A673 (cell line): ENCODE measurements around the gene TLX1. TPM values are rescaled to one million over a fixed set of nuclear protein-coding genes. Genes with fewer than 3 reads are reported as not detected.

Source experiments
- BruUV-seq: library from RNA; stranded (reverse); fragments of 400-500 nt; replicated peaks from 2 replicates; lab custom pipeline; 2021; lab: Mats Ljungman, UMichigan
- CTCF ChIA-PET: fragments of 300-600 bp; sonication (Branson Sonifier 250); formaldehyde crosslinking; loops from one replicate; lab custom pipeline; 2022; ENCODE audit warnings: antibody characterized with exemption; lab: Charles Lee
- POLR2A ChIA-PET: fragments of 300-600 bp; sonication (Branson Sonifier 250); formaldehyde crosslinking; loops from one replicate; lab custom pipeline; 2022; ENCODE audit warnings: antibody characterized with exemption; ENCODE audit not compliant: low non-redundant PET; lab: Charles Lee
- DNase-seq: peaks from one replicate; pipeline ENCODE4 v3.0.0-alpha.2; 2015; ENCODE audit warnings: low spot score
- H3K27ac ChIP-seq: fragments of 200-600 bp; sonication (generic); 2 replicates; pipeline ENCODE4 v1.5.1; 2016; ENCODE audit warnings: mixed run types, low read depth, mild to moderate bottlenecking, mixed read lengths, antibody characterized with exemption, low read length; ENCODE audit not compliant: poor library complexity, severe bottlenecking
- H3K27me3 ChIP-seq: fragments of 200-600 bp; sonication (generic); replicated peaks from 2 replicates; pipeline ENCODE4 v1.6.1; 2017; ENCODE audit warnings: mixed run types, low read depth, mild to moderate bottlenecking, mixed read lengths, antibody characterized with exemption, low read length; ENCODE audit not compliant: insufficient read depth, poor library complexity
- H3K36me3 ChIP-seq: fragments of 200-600 bp; sonication (generic); 2 replicates; pipeline ENCODE4 v1.6.1; 2016; ENCODE audit warnings: mixed run types, mild to moderate bottlenecking, mixed read lengths, antibody characterized with exemption, low read length; ENCODE audit not compliant: insufficient read depth, poor library complexity, severe bottlenecking
- H3K4me1 ChIP-seq: fragments of 200-600 bp; sonication (generic); 2 replicates; pipeline ENCODE4 v1.6.1; 2017; ENCODE audit warnings: mixed run types, mild to moderate bottlenecking, mixed read lengths, antibody characterized with exemption, low read length; ENCODE audit not compliant: insufficient read depth, poor library complexity, severe bottlenecking
- H3K4me3 ChIP-seq: fragments of 200-600 bp; sonication (generic); 2 replicates; pipeline ENCODE4 v1.5.1; 2016; ENCODE audit warnings: low read depth, mixed run types, mild to moderate bottlenecking, mixed read lengths, low read length; ENCODE audit not compliant: poor library complexity, severe bottlenecking
- H3K9me3 ChIP-seq: fragments of 200-600 bp; sonication (generic); 2 replicates; pipeline ENCODE4 v1.6.1; 2016; ENCODE audit warnings: mixed run types, low read depth, mild to moderate bottlenecking, mixed read lengths, antibody characterized with exemption, low read length; ENCODE audit not compliant: poor library complexity, severe bottlenecking
- EZH2 ChIP-seq: fragments of 200-600 bp; sonication (generic); IDR thresholded peaks from 2 replicates; pipeline ENCODE4 v1.6.1; 2017; ENCODE audit warnings: borderline replicate concordance, low read depth, mild to moderate bottlenecking, mixed read lengths, antibody characterized with exemption, low read length; ENCODE audit not compliant: poor library complexity, severe bottlenecking
- intact Hi-C: fragments of 100-400 bp; cut with micrococcal nuclease; formaldehyde crosslinking; loops from one replicate; pipeline ENCODE4 v1.10.0; 2022; ENCODE audit not compliant: unreplicated experiment
- total RNA-seq: library from RNA; stranded (reverse); gene quantifications from 2 replicates; pipeline ENCODE4 v1.2.3, GENCODE V29; 2021
- TF ChIP-seq, protein P1 (sequence below): fragments of 300-800, 200-600 bp; sonication (generic); conservative IDR thresholded peaks from 2 replicates; pipeline ENCODE4 v1.5.1; 2017; ENCODE audit warnings: low read depth, mild to moderate bottlenecking, antibody characterized with exemption, low read length, moderate library complexity, mixed read lengths

TLX1 gene
- total RNA-seq, 1 experiment from 2014 or later = not detected

DNA sequence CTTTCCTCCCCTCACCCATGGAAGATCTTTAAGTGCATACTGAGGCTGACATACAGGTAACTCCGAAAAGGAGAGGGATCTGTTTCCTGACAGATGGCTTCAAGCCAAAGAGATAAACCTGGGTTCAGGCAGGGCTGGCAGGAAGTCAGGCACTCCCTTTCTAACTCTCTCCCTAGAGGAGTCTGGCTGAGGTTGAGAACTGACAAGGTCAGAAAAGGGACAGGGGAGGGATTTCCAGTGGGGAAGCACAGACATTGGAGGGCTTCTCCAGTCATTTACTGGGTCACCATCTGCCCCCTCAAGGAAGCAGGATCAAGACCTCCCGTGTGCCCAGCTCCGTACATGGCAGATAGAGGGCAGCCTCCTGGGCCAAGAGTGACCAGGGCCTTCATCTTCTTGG, 31.6 kb downstream of the TLX1 start:
- ChIA-PET POLR2A (no interaction called here), CTCF (no interaction called here)
- no TSS peak for BruUV-seq
- TF ChIP-seq, protein P1, sequence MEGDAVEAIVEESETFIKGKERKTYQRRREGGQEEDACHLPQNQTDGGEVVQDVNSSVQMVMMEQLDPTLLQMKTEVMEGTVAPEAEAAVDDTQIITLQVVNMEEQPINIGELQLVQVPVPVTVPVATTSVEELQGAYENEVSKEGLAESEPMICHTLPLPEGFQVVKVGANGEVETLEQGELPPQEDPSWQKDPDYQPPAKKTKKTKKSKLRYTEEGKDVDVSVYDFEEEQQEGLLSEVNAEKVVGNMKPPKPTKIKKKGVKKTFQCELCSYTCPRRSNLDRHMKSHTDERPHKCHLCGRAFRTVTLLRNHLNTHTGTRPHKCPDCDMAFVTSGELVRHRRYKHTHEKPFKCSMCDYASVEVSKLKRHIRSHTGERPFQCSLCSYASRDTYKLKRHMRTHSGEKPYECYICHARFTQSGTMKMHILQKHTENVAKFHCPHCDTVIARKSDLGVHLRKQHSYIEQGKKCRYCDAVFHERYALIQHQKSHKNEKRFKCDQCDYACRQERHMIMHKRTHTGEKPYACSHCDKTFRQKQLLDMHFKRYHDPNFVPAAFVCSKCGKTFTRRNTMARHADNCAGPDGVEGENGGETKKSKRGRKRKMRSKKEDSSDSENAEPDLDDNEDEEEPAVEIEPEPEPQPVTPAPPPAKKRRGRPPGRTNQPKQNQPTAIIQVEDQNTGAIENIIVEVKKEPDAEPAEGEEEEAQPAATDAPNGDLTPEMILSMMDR = no peak
- no peak for TF ChIP-seq EZH2
- H3K36me3 ChIP-seq = no peaks in the 10 kb centered on the region
- H3K9me3 ChIP-seq = no peaks in the 10 kb centered on the region
- no peak overlapping the region for H3K4me3 ChIP-seq
- no peaks in the 10 kb centered on the region for H3K27me3 ChIP-seq
- DNase-seq = no peak
- H3K4me1 ChIP-seq = peaks cover 13% of the 10 kb centered on the region
- no peak overlapping the region for H3K27ac ChIP-seq
- intact Hi-C loops = loop anchor here (5.0 to 10.0 kb wide), 2 partner anchors 410 to 912 kb away; no protein-coding TSS in a partner anchor

- peak; percentile 38 for DNase-seq
- ChIA-PET CTCF (interaction anchor here (1.0 kb wide), 1 partner anchor 303 kb away, joined by 3 read pairs; no protein-coding TSS in a partner anchor), POLR2A (interaction anchor here (0.6 to 1.0 kb wide), 2 partner anchors 12 to 1012 kb away, joined by 3 to 19 read pairs; no protein-coding TSS in a partner anchor)
- peaks cover 13% of the 10 kb centered on the region for H3K4me1 ChIP-seq
- no peak overlapping the region for H3K4me3 ChIP-seq
- H3K27me3 ChIP-seq = no peaks in the 10 kb centered on the region
- TF ChIP-seq EZH2 = no peak
- TF ChIP-seq, protein P1 = no peak
- H3K36me3 ChIP-seq = no peaks in the 10 kb centered on the region
- intact Hi-C loops = loop anchor here (5.0 to 10.0 kb wide), 2 partner anchors 408 to 911 kb away; no protein-coding TSS in a partner anchor
- no TSS peak for BruUV-seq
- H3K9me3 ChIP-seq = no peaks in the 10 kb centered on the region
- no peak overlapping the region for H3K27ac ChIP-seq
These were observed 32.9 kb downstream of the TLX1 start for GRCh38 chr10:101164020-101164419.

DNA sequence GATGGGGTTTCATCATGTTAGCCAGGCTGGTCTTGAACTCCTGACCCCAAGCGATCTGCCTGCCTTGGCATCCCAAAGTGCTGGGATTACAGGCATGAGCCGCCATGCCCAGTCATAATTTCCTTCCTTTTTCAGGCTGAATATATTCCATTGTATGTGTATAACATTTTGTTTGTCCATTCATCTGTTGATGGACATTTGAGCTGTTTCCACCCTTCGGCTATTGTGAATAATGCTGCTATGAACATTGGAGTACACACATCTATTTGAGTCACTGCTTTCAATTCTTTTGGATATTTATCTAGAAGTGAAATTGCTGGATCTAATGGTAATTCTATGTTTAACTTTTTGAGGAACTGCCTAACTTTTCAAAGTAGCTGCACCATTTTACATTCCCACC, 34.6 kb downstream of the TLX1 start:
- Histone ChIP-seq H3K27me3 (no peaks in the 10 kb centered on the region), H3K36me3 (no peaks in the 10 kb centered on the region), H3K4me1 (peaks cover 13% of the 10 kb centered on the region), H3K4me3 (no peak overlapping the region), H3K27ac (no peak overlapping the region), H3K9me3 (no peaks in the 10 kb centered on the region)
- ChIA-PET POLR2A (no interaction called here), CTCF (interaction anchor here (0.6 kb wide), 2 partner anchors 14 to 71 kb away, joined by 3 read pairs; no protein-coding TSS in a partner anchor)
- no peak for DNase-seq
- TF ChIP-seq, protein P1 = no peak
- TF ChIP-seq EZH2 = no peak
- intact Hi-C loops = loop anchor here (10.0 kb wide), 1 partner anchor 909 kb away; no protein-coding TSS in a partner anchor
- BruUV-seq = no TSS peak
